ENCODE measurements around the gene F11R. TPM values are rescaled to one million over a fixed set of nuclear protein-coding genes. Genes with fewer than 3 reads are reported as not detected.
"Not testable (repeated sequence)": the region's sequence is repeated elsewhere in the genome, so short reads cannot be mapped to it uniquely, and the experiment has no call there.

The F11R gene
- 133 and 134 TPM in 2 replicates for total RNA-seq

GRCh38 chr1:161020509-161021164 lies at the start of gene F11R:
Gene F11R (minus strand): TSS chr1:161021152. CDS start chr1:161021073, 79 bp downstream.
- no peak for DNase-seq (ENCODE audit: extremely low read depth, low read depth, low spot score)

- no peak for DNase-seq (ENCODE audit: extremely low read depth, low read depth, low spot score)
Measured at GRCh38 chr1:161069731-161070270, 48.8 kb upstream of the F11R start, which contains the start of gene ARHGAP30. Gene ARHGAP30 (minus strand): TSS chr1:161069891. CDS start chr1:161069624, 267 bp downstream.

GRCh38 chr1:161069241-161069640 lies 48.3 kb upstream of the F11R start:
- DNase-seq (ENCODE audit: extremely low read depth, low read depth, low spot score): no peak

DNA sequence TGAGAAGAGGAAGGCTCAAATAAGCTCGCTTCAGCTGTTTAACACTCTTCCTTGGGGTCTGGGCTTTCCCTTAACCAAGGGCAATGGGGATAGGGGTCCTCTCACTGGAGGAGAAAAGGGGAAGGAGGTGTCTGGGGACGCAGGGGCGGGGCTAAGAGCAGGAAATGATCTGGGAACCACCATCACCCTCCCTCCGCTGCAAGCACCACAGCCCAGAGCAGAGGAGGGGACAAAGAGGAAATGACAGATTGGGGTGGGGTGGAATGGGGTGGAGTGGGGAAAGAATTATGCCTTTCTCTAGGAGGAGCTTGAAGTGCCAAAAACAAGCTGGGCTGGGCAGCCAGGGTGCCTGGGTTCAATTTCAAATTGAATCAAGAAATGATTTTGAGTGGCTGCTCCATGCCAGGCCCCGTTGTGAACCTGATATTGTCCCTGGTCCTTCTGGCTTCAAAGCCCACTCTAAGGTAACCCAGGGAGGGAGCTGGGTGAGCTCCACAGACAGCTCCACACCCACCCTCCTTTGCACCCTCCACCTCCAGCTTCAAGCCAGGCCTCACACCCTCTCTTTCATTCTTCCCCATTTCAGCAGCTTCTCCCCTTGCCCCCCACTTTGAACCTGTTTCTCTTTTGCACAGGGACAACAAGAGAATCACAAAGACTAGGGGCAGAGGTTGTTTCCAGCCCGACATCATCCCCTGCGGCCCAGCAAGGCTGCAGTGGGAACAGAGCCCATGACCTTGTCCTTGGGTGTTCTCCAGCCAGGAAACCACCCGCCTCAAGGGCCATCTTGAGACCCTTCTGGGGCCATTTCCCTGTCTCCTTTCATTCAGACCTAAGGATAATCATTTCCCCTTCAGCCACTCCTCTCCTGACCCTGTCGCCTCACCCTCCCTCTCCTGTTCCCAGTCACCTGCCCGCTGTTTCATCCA lies 47.6 kb upstream of the F11R start:
- DNase-seq (ENCODE audit: extremely low read depth, low read depth, low spot score): no peak

- DNase-seq (ENCODE audit: extremely low read depth, low read depth, low spot score): no peak
Measured at GRCh38 chr1:161066694-161067093, 45.7 kb upstream of the F11R start.

- not testable (repeated sequence) for DNase-seq (ENCODE audit: extremely low read depth, low read depth, low spot score)
Measured at GRCh38 chr1:161065681-161066080, 44.7 kb upstream of the F11R start.

GRCh38 chr1:161063936-161064335 lies 43.0 kb upstream of the F11R start:
- DNase-seq (ENCODE audit: extremely low read depth, low read depth, low spot score): not testable (repeated sequence)

DNA sequence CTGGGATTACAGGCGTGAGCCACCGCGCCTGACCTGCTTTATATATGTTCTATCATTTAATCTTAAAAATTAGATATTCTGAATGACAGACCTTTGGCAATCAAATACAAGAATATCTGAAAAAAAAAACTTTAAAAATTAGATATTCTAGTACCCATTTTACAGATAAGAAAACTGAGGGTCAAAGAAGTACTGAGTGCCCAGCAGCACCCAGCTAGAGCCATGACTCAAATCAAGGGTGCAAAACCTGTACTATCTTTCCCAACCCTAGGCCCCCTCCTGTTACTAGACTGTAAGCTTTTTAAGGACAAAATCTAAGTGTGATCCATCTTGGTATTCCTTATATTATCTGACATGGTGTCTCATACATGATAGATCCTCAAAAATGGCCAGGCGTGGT lies 40.5 kb upstream of the F11R start:
- no peak for DNase-seq (ENCODE audit: extremely low read depth, low read depth, low spot score)

- DNase-seq (ENCODE audit: extremely low read depth, low read depth, low spot score): no peak
Measured at GRCh38 chr1:161059293-161059692, 38.3 kb upstream of the F11R start.

GRCh38 chr1:161054805-161055204 lies 33.9 kb upstream of the F11R start:
- DNase-seq (ENCODE audit: extremely low read depth, low read depth, low spot score): no peak

DNA sequence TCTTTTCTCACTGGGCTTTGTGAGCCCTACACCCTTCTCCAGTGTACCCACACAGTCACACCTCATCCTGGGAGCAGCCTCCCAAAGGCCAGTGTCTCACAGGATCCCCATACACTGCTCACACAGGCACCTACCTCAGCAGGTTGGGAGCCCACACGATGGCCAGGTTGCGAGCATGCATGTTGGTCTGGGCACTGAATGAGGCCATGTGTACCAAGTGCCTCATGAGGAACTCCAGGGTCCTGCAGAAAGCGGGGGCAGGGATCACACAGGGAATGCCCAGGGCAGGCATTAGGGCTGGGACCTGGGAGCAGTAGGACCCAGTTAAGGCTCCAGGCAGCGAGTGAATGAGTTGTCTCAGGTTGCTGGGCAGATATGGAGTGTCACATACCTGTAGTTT lies 33.3 kb upstream of the F11R start:
- DNase-seq (ENCODE audit: extremely low read depth, low read depth, low spot score): no peak

GRCh38 chr1:161052899-161053298 lies 31.9 kb upstream of the F11R start:
- no peak for DNase-seq (ENCODE audit: extremely low read depth, low read depth, low spot score)

- DNase-seq (ENCODE audit: extremely low read depth, low read depth, low spot score): no peak
Measured at GRCh38 chr1:161051219-161051618, 30.3 kb upstream of the F11R start.

DNA sequence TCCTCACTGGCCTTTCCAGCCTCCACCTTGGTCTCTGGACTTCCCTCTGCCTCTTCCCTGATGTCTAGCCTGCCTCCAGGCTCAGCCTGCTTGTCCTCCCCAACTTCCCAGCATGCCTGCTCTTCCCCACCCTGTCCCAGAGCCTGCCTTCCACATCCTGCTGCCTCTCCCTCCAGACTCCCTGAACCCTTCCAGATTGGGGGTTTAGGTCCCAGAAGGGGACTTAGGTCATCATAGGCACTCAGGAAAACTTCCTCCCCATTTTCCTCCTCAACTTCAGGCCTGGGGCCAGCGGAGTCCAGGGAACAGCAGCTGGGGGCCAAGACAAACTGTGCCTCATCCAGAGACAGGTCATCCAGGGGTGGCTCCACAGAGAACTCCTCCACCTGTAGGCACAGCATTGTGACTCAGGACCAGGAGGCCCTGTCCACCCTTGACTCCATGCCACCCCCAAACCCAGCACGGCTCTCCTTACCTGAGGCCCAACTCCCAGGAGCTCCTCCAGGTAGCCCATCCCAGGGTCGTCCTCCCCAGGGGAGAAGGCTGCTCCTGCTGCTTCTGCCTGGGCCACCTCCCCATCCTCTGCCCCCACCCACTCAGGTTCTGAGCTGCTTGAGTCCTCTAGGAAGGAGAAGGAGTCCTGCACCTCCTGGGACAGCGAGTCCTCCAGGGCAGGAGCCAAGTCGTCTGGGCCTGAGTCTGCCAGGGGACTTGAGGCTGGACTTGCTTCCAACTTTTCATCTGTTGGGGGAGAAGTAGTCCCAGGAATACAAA lies 28.2 kb upstream of the F11R start:
- DNase-seq (ENCODE audit: extremely low read depth, low read depth, low spot score): no peak

DNA sequence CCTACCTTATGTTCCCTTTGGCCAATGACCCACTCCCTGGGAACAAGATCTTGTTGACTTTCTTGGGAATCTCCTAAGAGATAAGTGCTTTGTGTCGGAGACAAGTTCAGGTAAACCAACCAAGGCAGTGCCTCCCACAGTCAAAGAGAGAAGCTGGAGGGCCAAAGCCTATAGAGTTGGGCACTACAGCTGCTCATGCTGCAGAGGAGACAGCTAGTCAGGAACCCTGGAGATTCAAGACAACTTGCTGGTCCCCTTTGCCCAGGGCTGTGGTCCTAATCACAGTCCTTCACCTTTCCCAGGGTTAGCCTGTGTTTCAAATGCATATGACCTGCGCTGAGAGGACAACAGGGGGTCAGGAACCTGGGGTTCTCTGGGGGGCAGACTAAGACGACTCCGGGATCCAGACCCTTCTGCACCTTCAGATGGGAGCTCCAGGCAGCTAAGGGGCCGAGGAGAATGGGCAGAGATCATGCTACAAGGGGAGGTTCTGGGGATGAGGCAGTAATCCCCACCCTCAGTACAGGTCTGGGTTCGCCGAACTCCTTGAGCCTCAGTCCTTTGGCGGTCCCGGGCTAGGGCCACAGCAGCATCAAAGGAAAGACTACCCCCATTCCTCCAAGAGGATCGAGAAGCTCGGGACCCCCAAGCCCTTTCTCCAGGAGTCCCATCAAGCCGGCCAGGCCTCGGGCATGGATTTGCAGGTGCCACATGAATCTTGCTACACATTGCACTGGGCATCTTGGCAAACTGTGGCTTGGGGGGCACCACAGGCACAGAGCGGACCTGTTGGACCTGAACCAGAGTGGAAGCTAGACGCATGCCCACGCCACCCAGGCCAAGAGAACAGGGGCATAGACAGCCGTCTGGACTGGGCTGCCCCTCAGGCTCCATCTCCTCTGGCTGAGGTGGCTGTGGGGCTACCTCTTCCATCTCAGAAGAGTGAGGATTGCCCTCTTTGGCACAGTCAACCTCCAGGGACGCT lies 26.8 kb upstream of the F11R start:
- no peak for DNase-seq (ENCODE audit: extremely low read depth, low read depth, low spot score)

- no peak for DNase-seq (ENCODE audit: extremely low read depth, low read depth, low spot score)
Measured at GRCh38 chr1:161046605-161047228, 25.8 kb upstream of the F11R start.

DNA sequence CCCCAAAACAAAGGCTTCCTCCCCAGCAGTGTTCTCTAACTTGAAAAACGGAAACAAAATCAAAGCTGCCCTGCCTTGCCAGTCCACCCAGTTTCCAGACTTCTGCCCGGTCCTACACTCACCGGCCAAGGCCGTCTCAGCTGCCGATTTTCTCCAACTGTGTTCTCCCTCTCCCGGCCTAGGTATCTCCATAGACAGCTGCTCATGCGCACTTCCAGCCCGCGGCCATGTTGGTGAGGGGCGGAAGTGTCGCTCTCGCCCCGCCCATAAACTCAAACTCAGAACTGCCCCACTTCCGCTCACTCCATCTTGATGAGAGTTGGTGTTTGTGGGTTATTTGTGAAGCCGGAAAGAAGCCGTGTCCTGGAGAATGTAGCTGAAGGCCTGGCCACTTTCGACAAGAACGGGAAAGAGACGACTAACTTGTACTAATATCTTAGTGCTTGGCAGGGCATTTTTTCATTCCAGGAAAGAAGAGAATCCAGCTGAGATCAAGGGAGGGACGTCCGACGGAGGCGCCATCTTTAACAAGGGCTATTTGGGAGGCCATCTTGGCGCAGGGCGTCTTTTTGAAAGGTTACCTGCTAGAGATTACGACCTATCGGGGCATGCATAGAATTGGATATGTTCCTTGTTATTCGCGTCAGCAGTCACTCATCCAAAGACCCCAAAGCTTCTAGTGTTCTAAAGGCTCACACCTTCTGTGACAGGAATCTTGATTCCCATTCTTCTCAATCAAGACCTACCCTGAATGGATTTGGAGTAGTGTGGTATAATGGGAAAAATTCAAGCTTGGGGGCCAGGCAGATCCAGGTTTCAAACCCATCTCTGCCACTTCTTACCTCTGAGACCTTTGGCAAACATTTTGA lies 25.0 kb upstream of the F11R start, which contains the start of gene USF1:
Gene USF1, minus strand, starts transcription at position 242 of the 869 bp plus-strand sequence. CDS start 2,702 bp downstream, outside the sequence.
- peak; percentile 92 for DNase-seq (ENCODE audit: extremely low read depth, low read depth, low spot score)
